Measurements from ENCODE around the gene EIF6.

DNA sequence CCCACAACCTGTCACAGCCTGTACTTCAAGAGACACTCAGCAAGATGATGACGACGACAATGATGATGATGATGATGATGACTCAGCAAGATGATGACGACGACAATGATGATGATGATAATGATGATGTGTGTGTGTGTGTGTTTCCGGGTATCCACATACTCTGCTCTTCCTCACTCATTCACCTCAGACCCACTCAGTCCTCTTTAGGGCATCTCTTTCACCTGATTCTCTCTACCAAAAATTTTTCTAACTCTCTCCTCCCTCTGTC is 1.2 kb upstream of the EIF6 start:
- TF ChIP-seq POLR2A (IDR thresholded peaks at IDR 0.05), result no peak
- TF ChIP-seq, protein P1, sequence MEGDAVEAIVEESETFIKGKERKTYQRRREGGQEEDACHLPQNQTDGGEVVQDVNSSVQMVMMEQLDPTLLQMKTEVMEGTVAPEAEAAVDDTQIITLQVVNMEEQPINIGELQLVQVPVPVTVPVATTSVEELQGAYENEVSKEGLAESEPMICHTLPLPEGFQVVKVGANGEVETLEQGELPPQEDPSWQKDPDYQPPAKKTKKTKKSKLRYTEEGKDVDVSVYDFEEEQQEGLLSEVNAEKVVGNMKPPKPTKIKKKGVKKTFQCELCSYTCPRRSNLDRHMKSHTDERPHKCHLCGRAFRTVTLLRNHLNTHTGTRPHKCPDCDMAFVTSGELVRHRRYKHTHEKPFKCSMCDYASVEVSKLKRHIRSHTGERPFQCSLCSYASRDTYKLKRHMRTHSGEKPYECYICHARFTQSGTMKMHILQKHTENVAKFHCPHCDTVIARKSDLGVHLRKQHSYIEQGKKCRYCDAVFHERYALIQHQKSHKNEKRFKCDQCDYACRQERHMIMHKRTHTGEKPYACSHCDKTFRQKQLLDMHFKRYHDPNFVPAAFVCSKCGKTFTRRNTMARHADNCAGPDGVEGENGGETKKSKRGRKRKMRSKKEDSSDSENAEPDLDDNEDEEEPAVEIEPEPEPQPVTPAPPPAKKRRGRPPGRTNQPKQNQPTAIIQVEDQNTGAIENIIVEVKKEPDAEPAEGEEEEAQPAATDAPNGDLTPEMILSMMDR (IDR thresholded peaks at IDR 0.05), result no peak

Data from body of pancreas (tissue), 4 donors.